Activated naive CD8-positive, alpha-beta T cell treated with anti-CD3 and anti-CD28 coated beads, Interleukin-2, amount 50 U/mL, for 16 hours (primary cell): ENCODE results near the gene MPIG6B.
"Not testable (repeated sequence)": the region's sequence is repeated elsewhere in the genome, so short reads cannot be mapped to it uniquely, and the experiment has no call there.

Experiments
- DNase-seq: peaks from one replicate; pipeline ENCODE4 v3.0.0-alpha.2; 2020; ENCODE audit warnings: low read depth, low spot score

MPIG6B gene

DNA sequence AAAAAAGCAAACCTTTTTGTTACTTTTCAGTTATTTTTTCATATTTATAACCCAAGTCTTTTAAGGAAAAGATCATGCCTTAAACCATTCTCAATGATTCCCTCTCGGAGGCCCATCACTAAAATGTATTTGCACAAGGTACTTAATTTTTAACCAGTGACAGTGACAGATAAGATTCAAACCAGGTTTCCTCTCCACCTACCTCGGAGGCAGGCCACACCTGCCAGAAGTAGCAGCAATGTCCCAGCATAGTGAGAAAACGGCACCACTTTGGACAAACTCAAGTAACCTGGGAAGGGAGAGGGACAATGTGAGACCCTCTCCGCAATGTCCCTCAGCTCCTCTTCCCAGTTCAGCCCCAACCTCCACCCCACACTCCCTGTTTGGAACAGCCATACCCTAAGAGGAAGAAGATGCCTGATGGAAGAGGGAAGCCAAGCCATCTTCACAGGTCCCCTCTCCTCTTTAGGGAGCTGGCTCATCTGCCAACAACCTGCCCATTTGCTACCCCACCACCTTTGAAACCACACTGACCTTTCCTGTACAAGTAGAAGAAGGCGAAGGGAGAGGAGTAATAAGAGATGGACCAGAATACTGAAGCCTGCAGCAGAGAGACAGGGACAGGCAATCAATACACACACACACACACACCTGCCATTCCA, 22.3 kb upstream of the MPIG6B start:
- DNase-seq = no peak

DNA sequence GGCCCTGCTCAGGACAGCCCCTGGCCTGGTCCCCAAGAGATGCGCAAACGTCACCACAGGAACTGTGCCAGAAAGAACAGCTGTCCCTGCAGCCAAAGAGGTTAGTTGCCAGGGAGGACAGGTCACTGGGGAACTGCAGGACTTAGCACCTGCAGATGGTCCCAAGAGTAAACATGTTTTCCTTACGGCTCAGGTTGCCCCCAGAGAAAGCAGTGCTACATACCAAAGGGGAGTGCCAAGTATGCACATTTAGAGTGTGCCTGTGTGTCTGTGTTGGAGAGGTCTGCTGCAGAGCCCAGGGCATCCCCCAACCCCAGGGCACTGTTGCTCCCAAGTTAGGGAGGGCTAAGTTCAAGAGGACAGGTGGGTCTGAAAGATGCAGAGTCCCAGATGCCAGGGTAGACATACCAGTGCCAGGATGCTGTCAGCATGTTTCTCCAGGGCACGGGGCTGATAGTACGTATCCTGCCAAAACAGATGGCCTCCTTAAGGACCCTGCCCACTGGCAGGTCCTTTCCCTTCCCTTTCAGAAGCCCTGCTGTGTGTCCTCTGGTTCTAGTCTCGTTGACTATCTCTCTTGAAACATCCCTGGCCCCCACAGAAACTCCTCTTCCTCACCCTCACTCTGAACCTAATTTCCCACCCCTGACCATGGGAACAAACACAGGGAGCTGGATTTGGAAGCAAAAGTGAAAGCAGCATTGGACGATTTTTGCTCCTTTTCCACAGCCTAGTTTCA, 21.3 kb upstream of the MPIG6B start:
- DNase-seq = no peak

DNA sequence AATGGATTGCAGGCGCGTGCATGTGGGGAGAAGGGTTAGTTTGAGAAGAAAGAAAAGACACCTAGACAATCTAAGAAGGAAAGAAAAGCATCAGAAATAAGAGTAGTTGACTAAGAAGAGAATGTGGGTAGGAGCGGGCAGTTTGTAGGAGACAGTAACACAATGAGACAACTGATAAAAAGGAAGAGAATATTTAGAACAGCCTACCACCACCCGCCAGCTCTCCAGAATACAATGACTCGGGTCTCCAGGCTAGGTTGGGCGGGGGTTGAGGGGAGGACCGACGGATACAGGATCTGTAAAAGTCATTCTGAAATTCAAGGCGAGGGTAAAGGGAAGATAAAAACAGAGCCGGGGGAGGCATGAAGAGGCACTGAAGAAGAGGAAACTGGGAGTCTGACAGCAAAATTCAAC, 20.8 kb upstream of the MPIG6B start:
- no peak for DNase-seq

DNA sequence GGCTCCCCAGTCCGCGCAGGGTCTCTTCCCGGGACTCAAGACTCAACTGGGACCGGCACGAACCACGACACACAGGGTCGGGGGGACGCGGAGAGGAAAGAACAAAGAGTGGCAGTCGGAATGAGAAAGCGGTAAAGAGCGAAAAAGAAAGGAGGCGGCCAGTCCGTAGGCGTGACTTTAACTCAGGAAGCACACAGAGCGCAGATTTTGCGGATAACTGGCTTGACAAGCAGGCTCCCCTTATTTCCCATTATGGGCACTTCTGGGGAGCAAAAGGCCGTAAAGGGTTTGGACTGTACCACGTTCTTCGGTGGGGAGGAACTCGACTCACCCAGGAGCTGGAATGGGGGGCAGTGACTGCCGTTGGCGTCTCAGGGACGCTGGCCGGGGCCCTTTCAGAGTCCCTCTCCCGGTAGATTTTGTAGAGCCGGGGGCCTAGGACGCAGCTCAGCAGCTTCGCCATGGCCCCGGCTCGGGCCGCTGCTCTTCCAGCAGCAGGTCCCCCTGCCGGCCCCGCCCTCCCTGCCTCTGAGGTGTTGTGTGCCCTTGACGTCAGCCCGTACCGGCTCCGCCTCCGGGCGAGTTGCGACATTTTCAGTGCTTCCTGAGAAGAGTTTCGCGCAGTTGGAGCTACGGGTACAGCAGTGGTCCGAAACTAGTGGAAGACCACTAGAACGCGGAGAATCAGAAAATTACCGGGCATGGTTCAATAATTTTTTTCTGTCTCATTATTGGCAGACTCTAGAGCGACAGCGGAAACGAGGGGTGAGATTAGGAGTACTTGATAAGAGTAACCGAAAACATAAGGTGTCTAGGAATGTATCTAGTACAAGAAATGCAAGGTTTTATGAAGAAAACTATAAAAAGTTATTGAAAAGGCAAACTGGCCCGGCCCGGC, 20.1 kb upstream of the MPIG6B start, which contains the start of gene ABHD16A:
TSS of gene ABHD16A (minus strand) at position 506 of the 898 bp plus-strand sequence. CDS start at position 463, 43 bp downstream.
- peak; percentile 94 for DNase-seq

- no peak for DNase-seq
Measured at GRCh38 chr6:31705931-31706330, 17.2 kb upstream of the MPIG6B start.

DNA sequence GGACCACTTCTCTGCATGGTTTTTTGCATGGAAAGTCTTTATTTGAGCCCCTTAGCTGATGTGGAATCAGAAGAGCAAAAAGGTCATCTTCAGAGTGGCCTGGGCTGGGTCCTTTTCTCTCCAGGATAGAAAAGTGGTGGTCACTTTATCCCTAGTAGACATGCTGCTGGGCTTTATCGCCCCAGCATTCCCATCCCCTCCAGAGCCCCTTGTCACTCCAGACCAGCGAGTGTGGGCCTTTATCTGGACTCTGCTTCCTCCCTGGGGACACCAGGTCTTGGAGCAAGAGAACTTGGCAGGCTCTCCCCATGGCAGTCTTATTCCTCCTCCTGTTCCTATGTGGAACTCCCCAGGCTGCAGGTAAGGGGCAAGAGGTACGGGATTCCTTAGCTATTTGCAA, 16.6 kb upstream of the MPIG6B start, which contains the start of gene LY6G6F:
TSS of gene LY6G6F (plus strand) at position 268 of the 400 bp plus-strand sequence. CDS start at position 309, 41 bp downstream.
- no peak for DNase-seq

DNA sequence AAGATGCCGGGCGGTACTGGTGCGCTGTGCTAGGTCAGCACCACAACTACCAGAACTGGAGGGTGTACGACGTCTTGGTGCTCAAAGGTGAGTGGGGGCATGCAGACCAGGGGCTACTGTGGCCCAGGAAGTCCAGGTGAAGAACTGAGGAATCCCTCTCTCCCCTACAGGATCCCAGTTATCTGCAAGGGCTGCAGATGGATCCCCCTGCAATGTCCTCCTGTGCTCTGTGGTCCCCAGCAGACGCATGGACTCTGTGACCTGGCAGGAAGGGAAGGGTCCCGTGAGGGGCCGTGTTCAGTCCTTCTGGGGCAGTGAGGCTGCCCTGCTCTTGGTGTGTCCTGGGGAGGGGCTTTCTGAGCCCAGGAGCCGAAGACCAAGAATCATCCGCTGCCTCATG, 15.5 kb upstream of the MPIG6B start:
- DNase-seq = no peak

GRCh38 chr6:31708224-31708623, 14.9 kb upstream of the MPIG6B start:
- no peak for DNase-seq

DNA sequence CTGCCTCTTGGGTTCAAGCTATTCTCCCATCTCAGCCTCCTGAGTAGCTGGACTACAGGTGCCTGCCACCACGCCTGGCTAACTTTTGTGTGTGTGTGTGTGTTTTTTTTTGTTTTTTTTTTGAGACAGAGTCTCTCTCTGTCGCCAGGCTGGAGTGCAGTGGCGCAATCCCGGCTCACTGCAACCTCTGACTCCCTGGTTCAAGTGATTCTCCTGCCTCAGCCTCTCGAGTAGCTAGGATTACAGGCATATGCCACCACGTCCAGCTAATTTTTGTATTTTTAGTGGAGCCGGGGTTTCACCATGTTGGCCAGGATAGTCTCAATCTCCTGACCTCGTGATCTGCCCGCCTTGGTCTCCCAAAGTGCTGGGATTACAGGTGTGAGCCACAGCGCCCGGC, 14.0 kb upstream of the MPIG6B start:
- not testable (repeated sequence) for DNase-seq

GRCh38 chr6:31710523-31711219, 12.5 kb upstream of the MPIG6B start:
- no peak for DNase-seq

DNA sequence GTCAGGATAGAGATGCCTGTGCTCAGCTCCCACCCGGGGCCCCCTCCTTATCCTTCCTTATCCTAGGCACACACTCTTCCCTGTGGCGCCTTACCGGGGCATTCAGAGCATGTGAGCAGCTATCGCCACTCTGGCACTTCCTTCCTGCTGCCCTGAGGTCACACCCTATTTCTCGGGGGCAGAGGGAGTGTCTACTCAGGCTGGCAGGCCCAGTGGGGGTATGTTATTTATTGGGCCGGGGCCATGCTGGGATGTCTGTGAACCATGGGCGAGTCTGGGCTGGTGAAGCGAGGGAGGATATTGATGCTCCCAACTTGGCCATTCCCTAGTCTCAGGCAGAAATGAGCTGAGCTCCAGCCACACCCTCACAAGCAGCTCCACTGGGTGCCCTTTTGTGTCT, 11.9 kb upstream of the MPIG6B start:
- no peak for DNase-seq

GRCh38 chr6:31712296-31712695, 10.9 kb upstream of the MPIG6B start:
- no peak for DNase-seq

DNA sequence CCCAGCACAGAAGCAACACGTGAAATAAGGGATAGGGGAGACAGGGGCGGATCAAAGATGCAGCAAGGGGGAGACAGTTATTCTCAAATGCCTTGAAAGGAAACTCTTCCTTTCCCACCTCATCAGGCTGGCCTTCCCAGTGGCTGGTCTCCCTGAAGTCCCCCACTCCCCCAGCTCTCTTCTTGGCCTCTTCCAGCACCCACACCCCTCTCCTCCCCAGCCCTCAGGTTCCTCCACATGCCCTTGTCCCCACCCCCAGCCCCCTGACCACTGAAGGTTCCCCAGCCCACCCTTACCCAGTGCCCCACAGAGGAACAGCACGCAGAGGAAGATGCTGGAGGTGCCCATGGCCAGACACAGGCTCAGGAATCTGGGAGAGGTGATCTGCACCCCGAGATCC, 9.7 kb upstream of the MPIG6B start:
- DNase-seq = no peak

DNA sequence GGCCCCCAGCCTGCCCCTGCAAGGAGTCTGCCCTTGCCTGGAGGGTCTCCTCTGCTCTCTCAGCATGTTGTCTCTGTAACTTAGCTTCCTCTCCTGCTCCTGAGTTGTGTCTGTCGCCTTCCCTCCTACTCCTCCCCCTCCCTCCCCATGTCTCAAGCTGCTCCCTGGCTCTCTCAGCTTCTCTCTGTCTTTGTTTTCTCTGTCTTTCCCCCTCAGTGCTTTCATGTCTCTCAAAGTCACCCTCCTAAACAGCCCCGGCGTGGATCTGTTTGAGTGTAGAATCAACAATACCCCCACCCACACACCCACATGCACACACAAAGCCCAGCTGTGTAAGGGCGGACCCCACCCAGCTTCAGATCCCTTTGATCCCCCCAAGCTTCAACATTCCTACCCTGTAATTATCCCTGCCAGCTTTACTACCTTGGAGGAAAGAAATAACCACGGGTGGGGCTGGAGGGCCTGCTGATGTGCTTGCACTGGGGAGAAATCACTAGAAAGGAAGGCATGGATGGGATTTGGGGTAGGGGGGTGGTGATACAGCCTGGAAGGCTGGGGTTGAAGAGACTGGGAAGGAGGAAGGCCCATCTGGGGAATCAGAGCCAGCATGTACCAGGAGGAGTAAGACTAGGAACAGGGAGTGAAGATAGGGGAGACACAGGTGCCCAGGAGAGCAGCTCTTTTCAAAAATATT, 9.0 kb upstream of the MPIG6B start:
- DNase-seq = no peak

DNA sequence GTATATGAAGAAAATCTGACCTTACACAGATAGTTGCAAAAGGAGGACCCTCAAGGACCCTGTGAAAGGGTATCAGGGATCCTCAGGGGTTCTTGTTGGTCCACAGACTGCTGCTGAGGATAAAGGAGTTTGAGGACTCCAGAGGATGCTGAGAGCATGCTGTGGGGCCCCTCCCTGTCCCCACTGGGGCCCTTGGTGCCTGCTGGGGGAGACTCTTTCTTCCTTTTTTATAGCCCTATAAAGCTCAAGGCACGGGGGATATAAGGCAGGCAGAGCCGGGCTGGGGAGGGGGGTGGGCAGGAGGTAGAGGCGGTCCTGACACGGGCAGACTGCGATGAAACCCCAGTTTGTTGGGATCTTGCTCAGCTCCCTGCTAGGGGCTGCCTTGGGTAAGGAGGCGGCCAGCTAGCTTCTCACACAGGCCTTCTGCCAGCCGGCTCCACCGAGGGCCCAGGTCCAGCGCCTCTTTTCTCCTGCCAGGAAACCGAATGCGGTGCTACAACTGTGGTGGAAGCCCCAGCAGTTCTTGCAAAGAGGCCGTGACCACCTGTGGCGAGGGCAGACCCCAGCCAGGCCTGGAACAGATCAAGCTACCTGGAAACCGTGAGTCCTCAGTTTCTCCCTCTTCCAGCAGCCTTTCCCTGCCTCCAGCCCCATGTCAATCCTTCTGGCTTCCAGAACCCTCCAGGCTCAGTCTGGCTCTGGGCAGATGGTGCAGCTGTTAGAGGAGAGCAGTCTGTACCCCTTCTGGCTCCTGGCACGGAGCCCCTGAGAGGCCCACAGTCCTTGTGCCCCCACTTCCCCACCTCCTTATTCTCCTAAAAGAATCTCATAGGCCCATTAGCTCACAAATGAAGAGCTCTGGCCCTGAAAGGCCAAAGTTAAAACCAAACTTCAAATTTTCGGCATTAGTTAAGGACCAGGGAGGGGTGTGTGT, 7.9 kb upstream of the MPIG6B start, which contains the start of gene LY6G6D:
TSS of gene LY6G6D (plus strand) at position 327 of the 937 bp plus-strand sequence. CDS start at position 335, 8 bp downstream.
- no peak for DNase-seq

GRCh38 chr6:31717499-31718222, 5.5 kb upstream of the MPIG6B start:
- DNase-seq = no peak

DNA sequence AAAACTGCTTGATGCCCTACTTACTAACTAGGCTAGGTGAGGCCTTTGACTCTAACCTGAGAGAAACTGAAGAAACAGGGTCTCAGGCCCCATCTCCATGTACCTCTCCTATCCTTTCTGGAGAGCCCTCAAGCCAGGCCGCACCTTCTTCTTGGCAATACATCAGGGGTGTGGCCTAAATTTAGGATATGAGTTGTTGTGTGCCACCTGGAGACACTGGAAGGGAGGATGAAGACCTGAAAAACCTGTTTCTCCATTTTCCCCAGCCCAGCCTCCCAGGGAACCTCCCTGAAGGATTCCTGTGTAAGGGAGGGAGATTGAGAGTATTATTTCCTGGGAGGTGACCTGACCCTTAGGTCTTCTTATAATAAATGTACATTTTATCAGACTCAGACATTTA, 4.9 kb upstream of the MPIG6B start:
- DNase-seq = no peak

DNA sequence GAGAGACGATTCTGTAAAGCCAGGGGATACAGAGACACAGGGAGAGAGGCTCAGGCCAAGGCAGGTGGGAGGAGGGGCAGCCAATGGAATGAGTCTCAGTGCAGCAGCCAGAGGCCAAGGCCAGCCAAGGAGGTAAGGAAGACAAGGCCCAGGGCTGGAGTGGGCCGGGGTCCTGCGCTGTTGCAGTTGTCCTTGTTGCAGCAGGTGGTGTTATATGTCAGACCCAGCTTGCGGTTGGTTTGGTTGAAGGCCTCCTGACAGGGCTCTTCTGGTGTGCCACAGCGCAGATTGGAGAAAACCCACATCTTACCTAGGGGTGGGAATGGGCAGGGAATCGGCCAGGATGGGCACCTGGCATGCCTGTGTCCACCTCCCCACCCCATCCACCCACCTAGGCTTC, 4.2 kb upstream of the MPIG6B start:
- DNase-seq = no peak

DNA sequence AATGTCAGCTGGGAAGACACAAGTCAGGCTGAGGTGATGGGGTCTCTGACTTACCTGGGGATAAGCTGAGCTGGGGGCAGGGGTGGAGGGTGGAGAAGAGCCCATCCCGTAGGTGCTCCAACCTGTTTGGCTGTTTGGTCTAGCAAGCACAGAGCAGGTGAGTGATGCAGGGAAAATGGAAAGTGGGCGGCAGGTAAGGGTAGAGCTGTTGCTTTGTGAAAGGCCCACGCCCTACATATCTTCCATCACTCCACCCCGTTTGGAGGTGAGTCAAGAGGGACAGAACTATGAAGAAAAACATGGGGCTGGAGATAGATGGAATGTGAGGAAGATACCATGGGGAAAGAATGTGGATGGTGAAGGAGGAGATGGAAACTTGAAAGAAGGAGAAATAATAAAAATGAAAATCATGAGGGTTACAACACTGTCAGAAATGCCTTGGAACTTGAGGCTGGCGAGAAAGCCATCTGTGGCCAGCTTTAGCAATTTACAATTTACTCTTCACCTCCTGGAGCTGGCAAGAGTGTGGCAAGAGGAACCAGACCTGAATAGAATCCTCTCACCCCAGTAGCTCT, 2.9 kb upstream of the MPIG6B start:
- DNase-seq = no peak
